Neural cell (in vitro differentiated cells): ENCODE results near the gene SLC10A1. TPM values are rescaled to one million over a fixed set of nuclear protein-coding genes. Genes with fewer than 3 reads are reported as not detected.
A peak's percentile ranks its signal among the peaks of the same experiment; 100 is the strongest.

Experiments used
- H2AFZ ChIP-seq: fragments of 200-600, 300-800 bp; sonication (generic), shearing (Covaris generic); 2 replicates; pipeline ENCODE4 v1.6.0; 2014; ENCODE audit warnings: low read depth, mild to moderate bottlenecking, antibody characterized with exemption, low read length, moderate library complexity
- H3F3A ChIP-seq: fragments of 200-600 bp; shearing (Covaris generic); 2 replicates; pipeline ENCODE4 v1.6.1; 2016; ENCODE audit warnings: mild to moderate bottlenecking, moderate library complexity, mixed read lengths, antibody characterized with exemption, low read length; ENCODE audit not compliant: insufficient read depth, poor library complexity, severe bottlenecking
- H3K27ac ChIP-seq: fragments of 200-600, 300-800 bp; sonication (generic), shearing (Covaris generic); 2 replicates; pipeline ENCODE4 v1.5.1; 2014; ENCODE audit warnings: mild to moderate bottlenecking, low read length, moderate library complexity
- H3K27me3 ChIP-seq: fragments of 300-800, 200-600 bp; sonication (generic), shearing (Covaris generic); 2 replicates; pipeline ENCODE4 v1.6.0; 2014; ENCODE audit warnings: mild to moderate bottlenecking, low read depth, low read length, moderate library complexity; ENCODE audit not compliant: insufficient read depth
- H3K36me3 ChIP-seq: fragments of 300-800, 200-600 bp; sonication (generic), shearing (Covaris generic); 2 replicates; pipeline ENCODE4 v1.5.1; 2014; ENCODE audit warnings: mild to moderate bottlenecking, antibody characterized with exemption, low read length, moderate library complexity; ENCODE audit not compliant: insufficient read depth
- H3K4me2 ChIP-seq: fragments of 300-800, 200-600 bp; sonication (generic), shearing (Covaris generic); 2 replicates; pipeline ENCODE4 v1.6.0; 2014; ENCODE audit warnings: mild to moderate bottlenecking, low read length
- H3K4me3 ChIP-seq: fragments of 300-800, 200-600 bp; sonication (generic), shearing (Covaris generic); 2 replicates; pipeline ENCODE4 v1.5.1; 2014; ENCODE audit warnings: mild to moderate bottlenecking, low read length, moderate library complexity
- H3K79me2 ChIP-seq: fragments of 200-600 bp; shearing (Covaris generic); replicated peaks from 2 replicates; pipeline ENCODE4 v1.6.0; 2014; ENCODE audit warnings: mild to moderate bottlenecking, low read length, moderate library complexity; ENCODE audit not compliant: insufficient read depth
- H3K9ac ChIP-seq: fragments of 300-800, 200-600 bp; sonication (generic), shearing (Covaris generic); 2 replicates; pipeline ENCODE4 v1.6.1; 2016; ENCODE audit warnings: mild to moderate bottlenecking, low read length, mixed read lengths
- H3K9me2 ChIP-seq: fragments of 200-600 bp; shearing (Covaris generic); 2 replicates; pipeline ENCODE4 v1.6.1; 2016; ENCODE audit warnings: mild to moderate bottlenecking, low read length, mixed read lengths; ENCODE audit not compliant: insufficient read depth
- H3K9me3 ChIP-seq: fragments of 200-600, 300-800 bp; sonication (generic), shearing (Covaris generic); 2 replicates; pipeline ENCODE4 v1.6.1; 2016; ENCODE audit warnings: mild to moderate bottlenecking, mixed run types, low read length, moderate library complexity, mixed read lengths
- H4K20me1 ChIP-seq: fragments of 200-600 bp; shearing (Covaris generic); 2 replicates; pipeline ENCODE4 v1.6.1; 2016; ENCODE audit warnings: mild to moderate bottlenecking, mixed run types; ENCODE audit not compliant: insufficient read depth
- CTCF ChIP-seq: fragments of 450-650 bp; IDR thresholded peaks from 2 replicates; pipeline ENCODE4 v1.5.1; 2014; ENCODE audit warnings: antibody characterized with exemption, mild to moderate bottlenecking, moderate library complexity; ENCODE audit not compliant: poor library complexity, severe bottlenecking
- EP300 ChIP-seq: fragments of 450-650 bp; conservative IDR thresholded peaks from 2 replicates; pipeline ENCODE4 v1.6.1; 2014; ENCODE audit warnings: antibody characterized with exemption, mild to moderate bottlenecking, moderate library complexity; ENCODE audit not compliant: poor library complexity, severe bottlenecking
- EZH2 ChIP-seq: fragments of 200-600, 300-800 bp; shearing (Covaris generic), sonication (generic); IDR thresholded peaks from 2 replicates; pipeline ENCODE4 v1.6.1; 2014; ENCODE audit warnings: antibody characterized with exemption, low read length, borderline replicate concordance, mild to moderate bottlenecking; ENCODE audit not compliant: insufficient read depth, poor library complexity, severe bottlenecking
- MXI1 ChIP-seq: fragments of 450-650 bp; conservative IDR thresholded peaks from 2 replicates; pipeline ENCODE4 v1.6.1; 2014; ENCODE audit warnings: antibody characterized with exemption, mild to moderate bottlenecking; ENCODE audit not compliant: poor library complexity, severe bottlenecking
- POLR2AphosphoS5 ChIP-seq: IDR thresholded peaks from 2 replicates; pipeline ENCODE4 v1.6.1; 2012
- RAD21 ChIP-seq: fragments of 450-650 bp; conservative IDR thresholded peaks from 2 replicates; pipeline ENCODE4 v1.6.1; 2014; ENCODE audit warnings: antibody characterized with exemption, mild to moderate bottlenecking, moderate library complexity
- REST ChIP-seq: IDR thresholded peaks from 2 replicates; pipeline ENCODE4 v1.6.1; 2012; ENCODE audit warnings: borderline replicate concordance
- SMC3 ChIP-seq: fragments of 450-650 bp; conservative IDR thresholded peaks from 2 replicates; pipeline ENCODE4 v1.6.1; 2014; ENCODE audit warnings: antibody characterized with exemption, mild to moderate bottlenecking, moderate library complexity; ENCODE audit not compliant: poor library complexity
- TAF1 ChIP-seq: IDR thresholded peaks from 2 replicates; pipeline ENCODE4 v1.6.1; 2012; ENCODE audit warnings: low read depth
- polyA plus RNA-seq: library from polyadenylated mRNA; depleted of rRNA; stranded (reverse); fragments of >200 nt; gene quantifications from 2 replicates; pipeline ENCODE4 v1.2.3, GENCODE V29; 2014

Gene SLC10A1
- polyA plus RNA-seq, 1 donor from 2014 or later, result not detected

- H3F3A ChIP-seq, result no peaks in the 10 kb centered on the region
- H2AFZ ChIP-seq, result no peak overlapping the region
- no peak overlapping the region for H3K9ac ChIP-seq
- H4K20me1 ChIP-seq, result no peaks in the 10 kb centered on the region
- peaks cover 30% of the 10 kb centered on the region for H3K36me3 ChIP-seq
- TF ChIP-seq SMC3 (no peak), CTCF (no peak), EZH2 (no peak), RAD21 (no peak), REST (no peak), POLR2AphosphoS5 (no peak), TAF1 (no peak), EP300 (no peak), MXI1 (no peak)
- H3K79me2 ChIP-seq, result peaks cover 23% of the 10 kb centered on the region
- H3K9me2 ChIP-seq, result no peaks in the 10 kb centered on the region
- H3K27me3 ChIP-seq, result no peaks in the 10 kb centered on the region
- H3K27ac ChIP-seq, result no peak overlapping the region
- H3K4me3 ChIP-seq, result no peak overlapping the region
- no peaks in the 10 kb centered on the region for H3K9me3 ChIP-seq
- H3K4me2 ChIP-seq, result no peak overlapping the region
Observed at GRCh38 chr14:69770559-69770958, 26.5 kb downstream of the SLC10A1 start.

GRCh38 chr14:69769623-69770022 lies 27.4 kb downstream of the SLC10A1 start:
- Histone ChIP-seq H3K4me2 (peak overlapping the region; percentile 9), H3K4me3 (peak overlapping the region; percentile 93), H3K9me2 (no peaks in the 10 kb centered on the region), H3K79me2 (peaks cover 23% of the 10 kb centered on the region), H3K9me3 (no peaks in the 10 kb centered on the region), H3K9ac (no peak overlapping the region), H2AFZ (no peak overlapping the region), H3K27ac (no peak overlapping the region), H3K36me3 (peaks cover 26% of the 10 kb centered on the region), H4K20me1 (no peaks in the 10 kb centered on the region), H3F3A (no peaks in the 10 kb centered on the region), H3K27me3 (no peaks in the 10 kb centered on the region)
- TF ChIP-seq EZH2 (no peak), CTCF (no peak), TAF1 (no peak), REST (no peak), MXI1 (no peak)
